ENCODE results near the gene MATN1.
"Not testable (repeated sequence)": the region's sequence is repeated elsewhere in the genome, so short reads cannot be mapped to it uniquely, and the experiment has no call there.

MATN1 gene

DNA sequence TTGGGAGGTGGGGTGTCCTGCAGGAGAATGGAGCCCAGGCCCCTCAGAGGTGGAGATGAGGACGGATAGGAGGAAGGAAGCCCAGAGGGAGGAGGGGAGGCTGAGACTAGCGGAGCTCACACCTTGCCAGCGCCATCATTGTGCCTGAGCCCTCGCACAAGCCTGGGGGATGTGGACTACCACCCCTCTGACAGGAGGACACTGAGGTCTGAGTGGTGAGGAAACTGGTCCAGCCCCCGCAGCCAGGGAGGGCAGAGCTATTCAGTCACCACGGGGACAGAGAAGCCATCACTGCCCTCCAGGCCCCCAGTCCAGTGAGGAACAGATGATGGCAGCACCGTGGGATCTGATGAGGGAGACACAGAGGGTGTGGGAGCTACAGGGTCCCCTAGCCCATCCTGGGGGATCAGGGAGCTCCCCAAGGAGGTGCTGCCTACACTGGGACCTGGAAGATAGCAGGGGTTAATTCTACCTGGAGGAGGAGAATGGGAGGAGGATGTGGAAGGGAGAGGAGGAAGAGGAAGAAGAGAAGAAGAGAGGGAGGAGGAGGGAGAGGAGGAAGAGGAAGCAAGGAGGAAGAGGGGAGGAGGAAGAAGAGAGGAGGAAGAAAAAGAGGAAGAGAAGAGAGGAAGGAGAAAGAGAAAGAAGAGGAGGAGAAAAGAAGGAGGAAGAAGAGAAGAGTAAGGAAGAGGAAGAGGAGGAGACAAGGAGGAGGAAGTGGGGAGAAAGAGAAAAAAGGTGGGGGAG, 31.0 kb downstream of the MATN1 start:
- Histone ChIP-seq H3K27ac (ENCODE audit: low read depth, low read length) (no peak overlapping the region), H3K4me1 (ENCODE audit: control insufficient read depth, insufficient read depth, low read length) (peaks cover 13% of the 10 kb centered on the region), H3K9me3 (ENCODE audit: control insufficient read depth, insufficient read depth, low read depth, low read length) (no peaks in the 10 kb centered on the region), H3K9ac (ENCODE audit: low read length) (no peak overlapping the region), H3K27me3 (ENCODE audit: control insufficient read depth, insufficient read depth, low read length) (no peaks in the 10 kb centered on the region; the same call in 1 of the 2 replicates), H3K36me3 (ENCODE audit: control insufficient read depth, insufficient read depth, low read length) (no peaks in the 10 kb centered on the region), H3K4me3 (ENCODE audit: low read depth, low read length) (no peak overlapping the region)

- H3K4me1 ChIP-seq (ENCODE audit: control insufficient read depth, insufficient read depth, low read length), result peaks cover 13% of the 10 kb centered on the region
- no peaks in the 10 kb centered on the region for H3K9me3 ChIP-seq (ENCODE audit: control insufficient read depth, insufficient read depth, low read depth, low read length)
- H3K9ac ChIP-seq (ENCODE audit: low read length), result no peak overlapping the region
- no peaks in the 10 kb centered on the region; the same call in 1 of the 2 replicates for H3K27me3 ChIP-seq (ENCODE audit: control insufficient read depth, insufficient read depth, low read length)
- no peaks in the 10 kb centered on the region for H3K36me3 ChIP-seq (ENCODE audit: control insufficient read depth, insufficient read depth, low read length)
- no peak overlapping the region for H3K4me3 ChIP-seq (ENCODE audit: low read depth, low read length)
- no peak overlapping the region for H3K27ac ChIP-seq (ENCODE audit: low read depth, low read length)
These were observed 31.9 kb downstream of the MATN1 start for GRCh38 chr1:30691480-30691879.

- Histone ChIP-seq H3K27me3 (ENCODE audit: control insufficient read depth, insufficient read depth, low read length) (peaks cover 5% of the 10 kb centered on the region; the same call in 1 of the 2 replicates), H3K27ac (ENCODE audit: low read depth, low read length) (no peak overlapping the region), H3K36me3 (ENCODE audit: control insufficient read depth, insufficient read depth, low read length) (no peaks in the 10 kb centered on the region), H3K4me3 (ENCODE audit: low read depth, low read length) (no peak overlapping the region), H3K4me1 (ENCODE audit: control insufficient read depth, insufficient read depth, low read length) (peaks cover 22% of the 10 kb centered on the region), H3K9me3 (ENCODE audit: control insufficient read depth, insufficient read depth, low read depth, low read length) (no peaks in the 10 kb centered on the region), H3K9ac (ENCODE audit: low read length) (no peak overlapping the region)
These were observed 33.3 kb downstream of the MATN1 start for GRCh38 chr1:30689901-30690645.

- Histone ChIP-seq H3K9ac (ENCODE audit: low read length) (no peak overlapping the region), H3K9me3 (ENCODE audit: control insufficient read depth, insufficient read depth, low read depth, low read length) (no peaks in the 10 kb centered on the region), H3K27ac (ENCODE audit: low read depth, low read length) (no peak overlapping the region), H3K4me1 (ENCODE audit: control insufficient read depth, insufficient read depth, low read length) (peaks cover 22% of the 10 kb centered on the region), H3K27me3 (ENCODE audit: control insufficient read depth, insufficient read depth, low read length) (peaks cover 13% of the 10 kb centered on the region), H3K36me3 (ENCODE audit: control insufficient read depth, insufficient read depth, low read length) (no peaks in the 10 kb centered on the region), H3K4me3 (ENCODE audit: low read depth, low read length) (no peak overlapping the region)
These were observed 34.2 kb downstream of the MATN1 start for GRCh38 chr1:30688920-30689794.

- not testable (repeated sequence) for H3K9me3 ChIP-seq (ENCODE audit: control insufficient read depth, insufficient read depth, low read depth, low read length); H3K4me3 ChIP-seq (ENCODE audit: low read depth, low read length); H3K9ac ChIP-seq (ENCODE audit: low read length); H3K27ac ChIP-seq (ENCODE audit: low read depth, low read length); H3K36me3 ChIP-seq (ENCODE audit: control insufficient read depth, insufficient read depth, low read length)
- Histone ChIP-seq H3K4me1 (ENCODE audit: control insufficient read depth, insufficient read depth, low read length) (peaks cover 22% of the 10 kb centered on the region), H3K27me3 (ENCODE audit: control insufficient read depth, insufficient read depth, low read length) (peaks cover 20% of the 10 kb centered on the region)
These were observed 34.9 kb downstream of the MATN1 start for GRCh38 chr1:30688516-30688915.

DNA sequence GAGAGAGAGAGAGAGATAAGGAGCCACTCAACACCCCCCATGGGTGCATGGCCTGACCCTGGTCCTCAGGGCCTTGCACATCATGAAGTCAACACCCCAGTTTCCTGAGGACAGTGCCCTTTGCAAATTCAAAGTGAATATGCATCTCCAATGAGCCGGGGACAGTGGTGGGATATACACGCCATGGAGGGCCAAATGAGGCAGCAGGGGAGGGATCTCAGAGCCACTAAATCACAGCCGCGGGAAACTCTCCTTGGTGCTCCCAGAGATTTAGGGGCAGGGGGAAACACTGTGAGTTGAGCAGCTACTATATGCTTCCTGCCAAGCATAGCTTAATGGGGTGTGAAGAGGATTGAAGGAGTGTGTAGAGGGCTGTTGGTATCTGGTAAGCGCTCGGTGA, 35.5 kb downstream of the MATN1 start:
- Histone ChIP-seq H3K9ac (ENCODE audit: low read length) (no peak overlapping the region), H3K4me3 (ENCODE audit: low read depth, low read length) (no peak overlapping the region), H3K27me3 (ENCODE audit: control insufficient read depth, insufficient read depth, low read length) (peaks cover 24% of the 10 kb centered on the region), H3K27ac (ENCODE audit: low read depth, low read length) (no peak overlapping the region), H3K9me3 (ENCODE audit: control insufficient read depth, insufficient read depth, low read depth, low read length) (no peaks in the 10 kb centered on the region), H3K36me3 (ENCODE audit: control insufficient read depth, insufficient read depth, low read length) (no peaks in the 10 kb centered on the region), H3K4me1 (ENCODE audit: control insufficient read depth, insufficient read depth, low read length) (peaks cover 22% of the 10 kb centered on the region)

DNA sequence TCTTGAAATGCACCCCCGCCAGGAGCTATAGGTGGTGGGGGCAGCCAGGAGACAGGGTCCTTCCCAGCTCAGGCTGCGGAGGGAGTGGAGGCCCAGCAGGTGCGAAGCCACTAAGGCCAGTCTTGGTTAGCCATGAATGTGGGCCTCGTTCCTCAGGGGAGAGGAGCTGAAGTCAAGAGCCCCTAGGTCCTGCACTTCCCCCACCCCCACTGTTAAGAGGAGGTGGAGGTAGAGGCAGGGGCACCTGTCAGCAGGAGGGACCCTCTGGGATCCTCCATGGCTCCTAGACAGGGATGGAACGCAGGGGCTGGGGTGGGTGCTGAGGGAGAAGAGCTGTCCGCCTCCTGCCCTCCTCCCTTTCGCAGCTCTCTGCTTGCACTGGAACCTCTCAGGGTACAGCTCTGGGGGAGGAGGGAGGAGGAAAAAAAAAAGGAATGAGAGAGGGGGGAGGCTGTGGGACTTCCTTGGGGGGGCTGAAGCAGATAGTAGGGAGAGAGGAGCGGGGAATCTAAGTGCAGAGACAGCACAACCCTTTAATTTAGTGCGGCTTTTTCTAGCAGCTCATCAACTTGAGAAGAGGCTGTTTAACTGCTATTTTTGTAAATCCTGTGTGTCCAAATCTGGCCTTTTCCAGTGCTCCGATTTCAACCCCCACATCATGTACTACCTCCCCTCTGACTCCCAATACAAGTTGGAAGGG, 37.0 kb downstream of the MATN1 start:
- Histone ChIP-seq H3K4me1 (ENCODE audit: control insufficient read depth, insufficient read depth, low read length) (peaks cover 22% of the 10 kb centered on the region), H3K9ac (ENCODE audit: low read length) (no peak overlapping the region), H3K4me3 (ENCODE audit: low read depth, low read length) (peak overlapping the region; percentile 70), H3K36me3 (ENCODE audit: control insufficient read depth, insufficient read depth, low read length) (no peaks in the 10 kb centered on the region), H3K27me3 (ENCODE audit: control insufficient read depth, insufficient read depth, low read length) (peaks cover 27% of the 10 kb centered on the region), H3K9me3 (ENCODE audit: control insufficient read depth, insufficient read depth, low read depth, low read length) (no peaks in the 10 kb centered on the region), H3K27ac (ENCODE audit: low read depth, low read length) (no peak overlapping the region)

DNA sequence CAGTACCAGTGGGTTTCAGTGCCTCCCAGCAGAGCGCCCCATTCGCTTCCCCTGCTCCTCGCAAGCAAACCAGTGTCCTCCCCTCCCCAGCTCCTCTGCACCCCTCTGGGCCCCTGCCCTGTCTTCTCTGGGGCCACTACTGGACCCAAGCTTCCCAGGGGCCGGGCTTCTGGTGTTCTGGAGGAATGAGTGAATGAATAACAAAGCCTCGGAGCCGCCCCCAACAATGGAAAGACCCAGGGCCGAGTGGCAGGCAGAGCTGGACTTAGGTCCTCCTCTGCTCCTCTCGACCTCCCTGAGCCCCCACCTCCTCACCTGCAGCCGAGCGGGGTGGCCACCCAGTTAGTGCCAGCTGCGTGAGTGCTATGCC, 37.6 kb downstream of the MATN1 start:
- Histone ChIP-seq H3K36me3 (ENCODE audit: control insufficient read depth, insufficient read depth, low read length) (no peaks in the 10 kb centered on the region), H3K9me3 (ENCODE audit: control insufficient read depth, insufficient read depth, low read depth, low read length) (peaks cover under 1% of the 10 kb centered on the region; the same call in 1 of the 2 replicates), H3K27me3 (ENCODE audit: control insufficient read depth, insufficient read depth, low read length) (peaks cover 27% of the 10 kb centered on the region), H3K4me3 (ENCODE audit: low read depth, low read length) (peak overlapping the region; percentile 70), H3K4me1 (ENCODE audit: control insufficient read depth, insufficient read depth, low read length) (peaks cover 22% of the 10 kb centered on the region), H3K9ac (ENCODE audit: low read length) (no peak overlapping the region), H3K27ac (ENCODE audit: low read depth, low read length) (no peak overlapping the region)

DNA sequence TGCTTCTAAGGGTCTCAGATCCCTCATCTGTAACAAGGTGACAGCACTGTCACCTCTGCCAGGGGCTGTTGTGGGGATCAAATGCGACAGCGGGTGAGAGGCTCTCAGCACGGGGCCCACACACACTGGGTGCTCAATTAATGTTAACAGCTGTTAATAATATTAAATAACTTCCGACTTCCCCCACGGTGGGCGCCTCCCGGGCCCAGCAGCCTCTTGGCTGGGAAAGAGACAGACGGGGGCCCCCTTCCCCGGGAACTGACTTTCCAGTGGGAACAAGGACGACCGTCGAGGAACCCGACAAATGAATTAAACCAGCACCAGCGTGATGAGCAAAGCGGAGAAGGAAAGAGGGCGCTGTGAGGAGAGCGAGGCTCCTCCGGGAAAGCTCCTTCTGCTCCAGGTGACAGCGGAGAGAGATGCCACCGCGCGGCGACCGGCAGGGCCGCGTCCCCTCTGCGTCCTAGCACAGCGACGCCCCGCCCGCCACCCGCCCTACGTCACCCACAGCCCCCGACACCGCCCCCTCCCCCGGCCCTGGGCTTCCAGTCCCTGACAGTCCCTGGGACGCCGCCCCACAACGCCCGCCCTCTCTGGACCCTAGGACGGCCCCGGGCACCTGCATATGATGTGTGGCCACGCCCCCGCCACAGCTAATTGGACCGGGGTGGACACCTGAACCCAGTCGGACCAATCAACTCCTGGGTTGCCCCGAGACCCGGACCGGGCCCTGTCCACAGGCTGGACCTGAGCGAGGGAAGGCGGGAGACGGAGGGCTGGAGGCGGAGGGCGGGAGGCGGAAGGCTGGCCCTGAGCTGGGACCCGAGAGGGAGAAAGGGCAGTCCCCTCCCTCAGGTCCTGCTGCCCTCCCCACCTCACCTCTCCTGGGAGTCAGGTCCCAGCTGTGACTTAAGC, 38.2 kb downstream of the MATN1 start:
- peaks cover 18% of the 10 kb centered on the region for H3K4me1 ChIP-seq (ENCODE audit: control insufficient read depth, insufficient read depth, low read length)
- H3K27ac ChIP-seq (ENCODE audit: low read depth, low read length), result no peak overlapping the region
- peaks cover 7% of the 10 kb centered on the region for H3K9me3 ChIP-seq (ENCODE audit: control insufficient read depth, insufficient read depth, low read depth, low read length)
- no peak overlapping the region for H3K9ac ChIP-seq (ENCODE audit: low read length)
- peak overlapping the region; percentile 70 for H3K4me3 ChIP-seq (ENCODE audit: low read depth, low read length)
- peaks cover 27% of the 10 kb centered on the region for H3K27me3 ChIP-seq (ENCODE audit: control insufficient read depth, insufficient read depth, low read length)
- no peaks in the 10 kb centered on the region for H3K36me3 ChIP-seq (ENCODE audit: control insufficient read depth, insufficient read depth, low read length)

GRCh38 chr1:30684259-30684658, 39.1 kb downstream of the MATN1 start:
- Histone ChIP-seq H3K4me1 (ENCODE audit: control insufficient read depth, insufficient read depth, low read length) (peaks cover 11% of the 10 kb centered on the region), H3K27me3 (ENCODE audit: control insufficient read depth, insufficient read depth, low read length) (peaks cover 27% of the 10 kb centered on the region), H3K36me3 (ENCODE audit: control insufficient read depth, insufficient read depth, low read length) (no peaks in the 10 kb centered on the region), H3K9ac (ENCODE audit: low read length) (no peak overlapping the region), H3K4me3 (ENCODE audit: low read depth, low read length) (no peak overlapping the region), H3K27ac (ENCODE audit: low read depth, low read length) (no peak overlapping the region), H3K9me3 (ENCODE audit: control insufficient read depth, insufficient read depth, low read depth, low read length) (peaks cover 16% of the 10 kb centered on the region)

Measured in HUES6 (cell line).